ENCODE results near the gene RASSF7.

Gene RASSF7

GRCh38 chr11:612201-612960, 51.6 kb downstream of the RASSF7 start:
- DNase-seq = peak; percentile 47

- DNase-seq = no peak
Observed at GRCh38 chr11:612961-613300, 52.2 kb downstream of the RASSF7 start.

- DNase-seq = peak; percentile 89
Observed at GRCh38 chr11:613369-613968, 52.7 kb downstream of the RASSF7 start.

All from activated CD4-positive, alpha-beta T cell treated with anti-CD3 and anti-CD28 coated beads for 48 hours (primary cell).